Thyroid gland (tissue), 4 donors: ENCODE results near the gene COPE. TPM values are rescaled to one million over a fixed set of nuclear protein-coding genes. Genes with fewer than 3 reads are reported as not detected.
A peak's percentile ranks its signal among the peaks of the same experiment; 100 is the strongest.

Experiments
- DNase-seq, 2 donors: peaks; one replicate each; pipeline ENCODE4 v3.0.0-alpha.2; 2019
- H3K27ac ChIP-seq, 3 donors: fragments of 200-600 bp; sonication (generic); 1 replicate in 2 of 3; 2 replicates in 1 of 3; pipeline ENCODE4 v1.5.1; 2016 to 2019; ENCODE audit warnings: mild to moderate bottlenecking in 1 of 3, moderate library complexity in 1 of 3
- H3K27me3 ChIP-seq: fragments of 200-600 bp; sonication (generic); one replicate; pipeline ENCODE4 v1.5.1; 2019
- H3K36me3 ChIP-seq, 2 donors: fragments of 200-600 bp; sonication (generic); one replicate each; pipeline ENCODE4 v1.5.1; 2016 to 2019
- H3K4me1 ChIP-seq, 2 donors: fragments of 200-600 bp; sonication (generic); one replicate each; pipeline ENCODE4 v1.5.1; 2017 to 2019
- H3K4me3 ChIP-seq, 3 donors: fragments of 200-600 bp; sonication (generic); replicated peaks in 1 of 3; 1 replicate in 2 of 3; 2 replicates in 1 of 3; pipeline ENCODE4 v1.5.1; 2016; ENCODE audit warnings: mild to moderate bottlenecking in 1 of 3
- H3K9me3 ChIP-seq: fragments of 200-600 bp; sonication (generic); one replicate; pipeline ENCODE4 v1.5.1; 2017
- POLR2A ChIP-seq, 2 donors: fragments of 450-650 bp; IDR thresholded peaks; one replicate each; pipeline ENCODE4 v1.6.1; 2017; ENCODE audit warnings: antibody characterized with exemption in 2 of 2, mild to moderate bottlenecking in 2 of 2, moderate library complexity in 1 of 2
- WGBS, 2 donors: methylation state at CpG; one replicate each; pipeline ENCODE4 v1.1.5; 2017; 5-methylcytosine and 5-hydroxymethylcytosine counted together
- intact Hi-C: fragments of 100-400 bp; cut with DNase I; formaldehyde crosslinking; loops from one replicate; pipeline ENCODE4 v1.15.1; 2023
- total RNA-seq, 4 donors: library from RNA; depleted of rRNA; stranded (reverse); fragments of >200 nt; gene quantifications; one replicate each; pipeline ENCODE4 v1.2.3, GENCODE V29; 2016
- TF ChIP-seq, protein P1 (sequence below), 6 experiments: fragments of 200-600 bp in 3 of 6; fragments of 450-650 bp in 3 of 6; sonication (generic) in 3 of 6; IDR thresholded peaks; one replicate each; pipeline ENCODE4 v1.5.1; 2016 to 2019; ENCODE audit warnings: antibody characterized with exemption in 6 of 6, mild to moderate bottlenecking in 2 of 6, inconsistent platforms in 1 of 6, moderate library complexity in 1 of 6

Gene COPE
- total RNA-seq, 4 donors from 2014 or later = 192 to 405 (median 329) TPM

DNA sequence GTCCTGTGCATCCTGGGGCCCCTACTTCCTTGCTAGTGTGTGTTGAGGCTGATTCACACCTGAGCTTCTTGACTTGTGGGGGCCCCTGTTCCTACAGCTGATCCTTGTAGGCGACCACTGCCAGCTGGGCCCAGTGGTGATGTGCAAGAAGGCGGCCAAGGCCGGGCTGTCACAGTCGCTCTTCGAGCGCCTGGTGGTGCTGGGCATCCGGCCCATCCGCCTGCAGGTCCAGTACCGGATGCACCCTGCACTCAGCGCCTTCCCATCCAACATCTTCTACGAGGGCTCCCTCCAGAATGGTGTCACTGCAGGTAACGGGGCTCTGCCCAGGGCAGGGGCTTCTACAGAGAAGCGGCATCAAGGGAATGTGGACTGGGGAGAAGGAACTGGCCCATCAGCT is 62.0 kb downstream of the COPE start:
- Histone ChIP-seq H3K4me1 (peaks cover 0 to 6% of the 10 kb centered on the region in 2 donors), H3K27ac (no peak overlapping the region), H3K27me3 (no peaks in the 10 kb centered on the region), H3K36me3 (peaks cover 99 to 100% of the 10 kb centered on the region in 2 donors), H3K9me3 (no peaks in the 10 kb centered on the region), H3K4me3 (no peak overlapping the region)
- 100% methylated on average over 5 to 11 of the region's 13 CpGs for WGBS, 2 donors
- DNase-seq = no peak
- TF ChIP-seq, protein P1, sequence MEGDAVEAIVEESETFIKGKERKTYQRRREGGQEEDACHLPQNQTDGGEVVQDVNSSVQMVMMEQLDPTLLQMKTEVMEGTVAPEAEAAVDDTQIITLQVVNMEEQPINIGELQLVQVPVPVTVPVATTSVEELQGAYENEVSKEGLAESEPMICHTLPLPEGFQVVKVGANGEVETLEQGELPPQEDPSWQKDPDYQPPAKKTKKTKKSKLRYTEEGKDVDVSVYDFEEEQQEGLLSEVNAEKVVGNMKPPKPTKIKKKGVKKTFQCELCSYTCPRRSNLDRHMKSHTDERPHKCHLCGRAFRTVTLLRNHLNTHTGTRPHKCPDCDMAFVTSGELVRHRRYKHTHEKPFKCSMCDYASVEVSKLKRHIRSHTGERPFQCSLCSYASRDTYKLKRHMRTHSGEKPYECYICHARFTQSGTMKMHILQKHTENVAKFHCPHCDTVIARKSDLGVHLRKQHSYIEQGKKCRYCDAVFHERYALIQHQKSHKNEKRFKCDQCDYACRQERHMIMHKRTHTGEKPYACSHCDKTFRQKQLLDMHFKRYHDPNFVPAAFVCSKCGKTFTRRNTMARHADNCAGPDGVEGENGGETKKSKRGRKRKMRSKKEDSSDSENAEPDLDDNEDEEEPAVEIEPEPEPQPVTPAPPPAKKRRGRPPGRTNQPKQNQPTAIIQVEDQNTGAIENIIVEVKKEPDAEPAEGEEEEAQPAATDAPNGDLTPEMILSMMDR (IDR thresholded peaks at IDR 0.05) = no peak
- TF ChIP-seq POLR2A (IDR thresholded peaks at IDR 0.05) = no peak
- intact Hi-C loops = no loop called here

DNA sequence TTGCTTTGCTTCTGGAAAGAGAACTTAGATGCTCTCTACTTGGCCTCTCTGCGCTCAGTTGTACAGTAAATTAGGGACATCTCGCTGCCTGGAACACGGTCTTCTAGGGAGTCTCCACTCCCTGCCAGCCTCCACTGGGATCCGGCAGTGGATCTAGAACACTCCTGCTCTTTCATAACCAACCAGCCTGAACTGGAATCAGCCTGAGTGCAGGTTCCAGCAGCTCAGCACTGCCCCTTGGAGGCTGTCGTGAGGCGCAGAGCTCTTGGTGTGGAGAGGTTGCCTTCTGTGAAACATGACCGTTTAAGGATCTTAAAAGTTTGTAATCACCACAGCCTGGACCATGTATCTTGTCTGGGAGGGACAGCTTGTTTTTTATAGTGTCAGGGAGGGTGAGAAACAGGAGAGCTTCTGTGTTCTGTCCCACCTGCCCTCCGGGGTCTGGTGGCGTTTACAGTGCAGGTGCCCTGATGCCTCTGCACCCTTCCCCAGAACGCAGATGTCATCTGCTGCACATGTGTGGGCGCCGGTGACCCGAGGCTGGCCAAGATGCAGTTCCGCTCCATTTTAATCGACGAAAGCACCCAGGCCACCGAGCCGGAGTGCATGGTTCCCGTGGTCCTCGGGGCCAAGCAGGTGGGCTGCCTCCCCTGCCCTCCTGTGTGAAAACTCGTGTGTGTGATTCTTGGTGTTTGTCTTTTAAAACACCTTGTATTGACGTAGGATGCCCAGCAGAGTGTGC is 62.6 kb downstream of the COPE start:
- 75 to 91% methylated on average over 17 to 22 of the region's 22 CpGs for WGBS, 2 donors
- no peak overlapping the region for H3K27ac ChIP-seq
- no peak overlapping the region for H3K4me3 ChIP-seq
- no peaks in the 10 kb centered on the region for H3K9me3 ChIP-seq
- intact Hi-C loops = no loop called here
- peaks cover 0 to 6% of the 10 kb centered on the region in 2 donors for H3K4me1 ChIP-seq
- peaks cover 99% of the 10 kb centered on the region in 2 donors for H3K36me3 ChIP-seq
- no peak for TF ChIP-seq POLR2A (IDR thresholded peaks at IDR 0.05)
- TF ChIP-seq, protein P1 (IDR thresholded peaks at IDR 0.05) = peak in 2 of 6 experiments; percentile 15
- no peaks in the 10 kb centered on the region for H3K27me3 ChIP-seq
- DNase-seq = peak in 1 of 2 donors; percentile 26

DNA sequence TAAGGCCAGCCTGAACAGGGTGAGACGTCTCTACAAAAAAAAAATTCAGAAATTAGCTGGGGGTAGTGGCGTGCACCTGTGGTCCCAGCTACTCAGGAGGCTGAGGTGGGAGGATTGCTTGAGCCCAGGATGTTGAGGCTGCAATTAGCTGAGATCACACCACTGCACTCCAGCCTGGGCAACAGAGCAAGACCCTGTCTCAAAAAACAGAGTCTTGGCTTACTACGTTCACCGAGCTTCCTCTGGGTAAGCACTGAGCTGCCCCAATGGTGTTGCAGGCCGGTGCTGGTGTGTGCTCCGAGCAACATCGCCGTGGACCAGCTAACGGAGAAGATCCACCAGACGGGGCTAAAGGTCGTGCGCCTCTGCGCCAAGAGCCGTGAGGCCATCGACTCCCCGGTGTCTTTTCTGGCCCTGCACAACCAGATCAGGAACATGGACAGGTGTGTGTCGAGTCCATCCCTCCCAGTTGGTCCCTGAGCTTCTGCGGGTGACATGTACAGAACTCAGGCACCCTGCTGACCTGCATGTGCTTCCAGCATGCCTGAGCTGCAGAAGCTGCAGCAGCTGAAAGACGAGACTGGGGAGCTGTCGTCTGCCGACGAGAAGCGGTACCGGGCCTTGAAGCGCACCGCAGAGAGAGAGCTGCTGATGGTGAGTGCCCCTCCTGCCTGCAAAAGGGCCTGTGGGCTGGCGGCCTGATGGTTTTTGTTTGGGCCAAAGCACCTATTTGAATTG is 63.4 kb downstream of the COPE start:
- DNase-seq = no peak
- Histone ChIP-seq H3K27ac (no peak overlapping the region), H3K27me3 (no peaks in the 10 kb centered on the region), H3K4me1 (peaks cover 0 to 11% of the 10 kb centered on the region in 2 donors), H3K4me3 (no peak overlapping the region), H3K36me3 (peaks cover 99% of the 10 kb centered on the region in 2 donors), H3K9me3 (no peaks in the 10 kb centered on the region)
- TF ChIP-seq, protein P1 (IDR thresholded peaks at IDR 0.05) = no peak
- TF ChIP-seq POLR2A (IDR thresholded peaks at IDR 0.05) = no peak
- 93 to 94% methylated on average over 22 to 27 of the region's 27 CpGs for WGBS, 2 donors
- intact Hi-C loops = no loop called here

DNA sequence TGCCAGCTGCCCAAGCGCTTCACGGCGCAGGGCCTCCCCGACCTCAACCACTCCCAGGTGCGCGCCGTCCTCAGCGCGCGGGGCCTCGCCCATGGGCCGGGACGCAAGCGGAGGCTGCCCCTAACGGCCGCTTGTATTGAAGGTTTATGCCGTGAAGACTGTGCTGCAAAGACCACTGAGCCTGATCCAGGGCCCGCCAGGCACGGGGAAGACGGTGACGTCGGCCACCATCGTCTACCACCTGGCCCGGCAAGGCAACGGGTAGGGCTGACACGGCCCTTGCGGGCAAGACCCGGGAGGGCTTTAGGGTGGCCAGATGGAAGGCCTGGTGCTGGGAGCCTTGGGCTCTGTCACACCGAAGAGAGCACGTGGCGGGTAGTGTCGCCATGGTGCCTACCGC is 64.2 kb downstream of the COPE start:
- no peak for TF ChIP-seq POLR2A (IDR thresholded peaks at IDR 0.05)
- TF ChIP-seq, protein P1 (IDR thresholded peaks at IDR 0.05) = no peak
- H3K4me1 ChIP-seq = peaks cover 0 to 17% of the 10 kb centered on the region in 2 donors
- H3K9me3 ChIP-seq = no peaks in the 10 kb centered on the region
- H3K27me3 ChIP-seq = no peaks in the 10 kb centered on the region
- no peak overlapping the region for H3K4me3 ChIP-seq
- no peak overlapping the region for H3K27ac ChIP-seq
- intact Hi-C loops = no loop called here
- H3K36me3 ChIP-seq = peaks cover 97 to 99% of the 10 kb centered on the region in 2 donors
- 96 to 98% methylated on average over 18 to 22 of the region's 33 CpGs for WGBS, 2 donors
- DNase-seq = no peak
